ENCODE results near the gene COX7A1. TPM values are rescaled to one million over a fixed set of nuclear protein-coding genes. Genes with fewer than 3 reads are reported as not detected.
"Not testable (repeated sequence)": the region's sequence is repeated elsewhere in the genome, so short reads cannot be mapped to it uniquely, and the experiment has no call there.

COX7A1 gene
- total RNA-seq = 10 to 100 TPM; 18.4 to 73.9 (median 35.5) TPM

- H3K4me1 ChIP-seq = peaks cover 0 to 32% (median 4%) of the 10 kb centered on the region in 4 donors
- 10 to 13% methylated on average over 11 to 33 of the region's 40 CpGs for WGBS, 2 donors
- peak within 1 kb of the TSS; percentile 90 to 98 (median 94) for H3K27ac ChIP-seq
- H3K9me3 ChIP-seq = no peaks in the 10 kb centered on the region
- peaks cover 0 to 42% (median 15%) of the 10 kb centered on the region in 3 donors for H3K36me3 ChIP-seq
- DNase-seq (ENCODE audit: low spot score in 2 of 2) = peak; percentile 53 to 57
- peak within 1 kb of the TSS; percentile 39 to 68 (median 54) for H3K4me3 ChIP-seq
- TF ChIP-seq, protein P1, sequence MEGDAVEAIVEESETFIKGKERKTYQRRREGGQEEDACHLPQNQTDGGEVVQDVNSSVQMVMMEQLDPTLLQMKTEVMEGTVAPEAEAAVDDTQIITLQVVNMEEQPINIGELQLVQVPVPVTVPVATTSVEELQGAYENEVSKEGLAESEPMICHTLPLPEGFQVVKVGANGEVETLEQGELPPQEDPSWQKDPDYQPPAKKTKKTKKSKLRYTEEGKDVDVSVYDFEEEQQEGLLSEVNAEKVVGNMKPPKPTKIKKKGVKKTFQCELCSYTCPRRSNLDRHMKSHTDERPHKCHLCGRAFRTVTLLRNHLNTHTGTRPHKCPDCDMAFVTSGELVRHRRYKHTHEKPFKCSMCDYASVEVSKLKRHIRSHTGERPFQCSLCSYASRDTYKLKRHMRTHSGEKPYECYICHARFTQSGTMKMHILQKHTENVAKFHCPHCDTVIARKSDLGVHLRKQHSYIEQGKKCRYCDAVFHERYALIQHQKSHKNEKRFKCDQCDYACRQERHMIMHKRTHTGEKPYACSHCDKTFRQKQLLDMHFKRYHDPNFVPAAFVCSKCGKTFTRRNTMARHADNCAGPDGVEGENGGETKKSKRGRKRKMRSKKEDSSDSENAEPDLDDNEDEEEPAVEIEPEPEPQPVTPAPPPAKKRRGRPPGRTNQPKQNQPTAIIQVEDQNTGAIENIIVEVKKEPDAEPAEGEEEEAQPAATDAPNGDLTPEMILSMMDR (IDR thresholded peaks at IDR 0.05) = no peak
- TF ChIP-seq POLR2A (IDR thresholded peaks at IDR 0.05) = peak in 1 of 2 donors; percentile 56
- TF ChIP-seq EP300 (IDR thresholded peaks at IDR 0.05) = peak in 1 of 2 donors; percentile 73
- no peaks in the 10 kb centered on the region for H3K27me3 ChIP-seq
Measured at GRCh38 chr19:36152352-36153091, at the start of gene COX7A1. TSS of gene COX7A1 (minus strand) at chr19:36152447. CDS start at chr19:36152407, 40 bp downstream.

GRCh38 chr19:36201684-36202083, 49.4 kb upstream of the COX7A1 start:
- Histone ChIP-seq H3K9me3 (no peaks in the 10 kb centered on the region), H3K27ac (no peak overlapping the region), H3K4me1 (peaks cover 0 to 6% (median 0%) of the 10 kb centered on the region in 4 donors), H3K36me3 (peaks cover 0 to 24% (median 0%) of the 10 kb centered on the region in 3 donors), H3K4me3 (no peak overlapping the region), H3K27me3 (no peaks in the 10 kb centered on the region)
- no peak for TF ChIP-seq POLR2A (IDR thresholded peaks at IDR 0.05)
- TF ChIP-seq EP300 (IDR thresholded peaks at IDR 0.05) = no peak
- TF ChIP-seq, protein P1 (IDR thresholded peaks at IDR 0.05) = no peak
- WGBS, 2 donors = 88 to 96% methylated on average over 6 of the region's 6 CpGs
- no peak for DNase-seq (ENCODE audit: low spot score in 2 of 2)

GRCh38 chr19:36198119-36198518, 45.9 kb upstream of the COX7A1 start:
- DNase-seq (ENCODE audit: low spot score in 2 of 2) = no peak
- Histone ChIP-seq H3K4me1 (peaks cover 0 to 6% (median 0%) of the 10 kb centered on the region in 4 donors), H3K27ac (peak overlapping the region in 2 of 4 donors; percentile 63 to 81), H3K4me3 (no peak overlapping the region), H3K27me3 (no peaks in the 10 kb centered on the region), H3K9me3 (no peaks in the 10 kb centered on the region), H3K36me3 (peaks cover 0 to 30% (median 0%) of the 10 kb centered on the region in 3 donors)
- no peak for TF ChIP-seq POLR2A (IDR thresholded peaks at IDR 0.05)
- peak in 1 of 2 donors; percentile 13 for TF ChIP-seq EP300 (IDR thresholded peaks at IDR 0.05)
- TF ChIP-seq, protein P1 (IDR thresholded peaks at IDR 0.05) = no peak
- WGBS, 2 donors = 45 to 54% methylated on average over 2 of the region's 2 CpGs

GRCh38 chr19:36196249-36196648, 44.0 kb upstream of the COX7A1 start:
- Histone ChIP-seq H3K36me3 (peaks cover 0 to 26% (median 0%) of the 10 kb centered on the region in 3 donors), H3K4me3 (no peak overlapping the region), H3K4me1 (peaks cover 0 to 6% (median 0%) of the 10 kb centered on the region in 4 donors), H3K27me3 (no peaks in the 10 kb centered on the region), H3K9me3 (no peaks in the 10 kb centered on the region), H3K27ac (no peak overlapping the region)
- TF ChIP-seq, protein P1 (IDR thresholded peaks at IDR 0.05) = no peak
- 90 to 100% methylated on average over 2 of the region's 2 CpGs for WGBS, 2 donors
- no peak for DNase-seq (ENCODE audit: low spot score in 2 of 2)

- H3K27me3 ChIP-seq; H3K27ac ChIP-seq; H3K4me3 ChIP-seq; H3K9me3 ChIP-seq; H3K4me1 ChIP-seq; DNase-seq (ENCODE audit: low spot score in 2 of 2): not testable (repeated sequence)
- 89 to 92% methylated on average over 5 of the region's 5 CpGs for WGBS, 2 donors
- H3K36me3 ChIP-seq = peaks cover 0 to 33% (median 0%) of the 10 kb centered on the region in 3 donors
Measured at GRCh38 chr19:36186722-36187121, 34.5 kb upstream of the COX7A1 start.
